ENCODE measurements around the gene PCSK9.
"Not testable (repeated sequence)": the region's sequence is repeated elsewhere in the genome, so short reads cannot be mapped to it uniquely, and the experiment has no call there.

The PCSK9 gene

GRCh38 chr1:55076356-55076755, 37.0 kb downstream of the PCSK9 start:
- DNase-seq (ENCODE audit: low spot score): no peak

DNA sequence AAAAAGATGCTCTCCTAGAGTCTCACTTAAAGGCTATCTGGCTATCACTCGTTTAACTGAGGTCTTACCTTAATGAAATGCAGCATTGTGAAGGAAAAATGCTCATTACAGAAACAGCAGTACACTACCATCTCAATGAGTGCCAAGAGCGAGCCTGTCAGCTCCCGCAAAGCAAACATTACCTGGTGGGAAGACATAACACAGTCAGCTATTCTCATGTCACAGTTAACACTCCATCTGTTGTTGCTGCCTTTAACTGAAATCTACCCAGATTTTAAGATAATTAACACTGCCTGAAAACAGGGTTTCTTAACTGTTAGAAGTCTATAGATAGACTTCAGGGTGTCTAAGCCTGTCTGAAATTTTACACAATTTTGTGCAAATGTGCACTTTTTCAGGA, 39.1 kb downstream of the PCSK9 start:
- no peak for DNase-seq (ENCODE audit: low spot score)

GRCh38 chr1:55079651-55080050, 40.3 kb downstream of the PCSK9 start:
- no peak for DNase-seq (ENCODE audit: low spot score)

DNA sequence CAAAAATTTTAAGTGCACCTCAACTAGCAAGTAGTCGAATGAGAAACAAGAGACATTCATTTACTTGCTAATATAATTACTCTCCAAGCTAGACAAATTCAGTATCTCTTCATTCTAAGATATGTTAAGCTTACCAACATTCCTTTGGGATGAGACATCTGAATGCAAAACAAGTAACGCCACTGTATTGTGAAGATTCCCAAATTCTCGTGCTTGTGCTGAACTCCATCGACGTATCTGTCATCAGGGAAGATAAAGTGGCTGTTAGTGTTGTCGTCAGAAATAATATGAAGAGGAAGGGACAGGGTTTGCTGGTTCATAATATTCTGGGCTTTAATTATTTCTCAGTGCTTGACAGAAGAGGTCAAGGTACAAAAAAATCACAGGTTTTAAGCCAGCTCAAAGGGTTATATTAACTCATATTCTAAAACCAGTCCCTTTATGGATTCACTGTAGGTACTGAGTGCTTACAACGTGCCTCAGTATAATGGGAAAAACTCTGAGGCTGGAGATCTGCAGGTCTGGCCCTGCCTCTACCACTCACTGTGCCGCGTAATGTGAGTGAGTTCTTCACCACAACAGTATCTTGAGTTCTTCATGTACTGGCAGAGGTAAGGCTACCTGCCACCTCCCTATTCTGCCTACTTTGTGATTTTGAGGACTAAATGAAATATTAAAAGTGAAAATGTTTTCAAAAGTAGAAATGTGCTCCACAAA, 42.0 kb downstream of the PCSK9 start:
- no peak for DNase-seq (ENCODE audit: low spot score)

DNA sequence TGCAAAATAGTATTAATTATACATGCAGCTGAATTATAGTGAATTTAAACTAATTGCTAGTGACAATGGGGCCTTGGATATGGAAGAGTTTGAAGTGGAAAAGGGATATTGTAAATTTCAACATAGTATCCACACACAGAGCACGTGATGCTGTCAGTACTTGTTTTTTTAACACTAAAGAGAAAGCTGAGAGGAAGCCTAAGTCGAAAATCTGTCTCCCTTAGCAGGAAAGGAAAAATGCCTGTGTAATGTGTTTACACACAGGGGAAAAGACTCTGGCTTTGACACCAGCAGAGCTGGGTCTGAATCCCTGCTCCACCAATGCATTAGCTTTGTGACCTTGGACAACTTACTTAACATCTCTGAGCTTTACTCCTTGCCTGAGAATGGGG, 42.6 kb downstream of the PCSK9 start:
- no peak for DNase-seq (ENCODE audit: low spot score)

DNA sequence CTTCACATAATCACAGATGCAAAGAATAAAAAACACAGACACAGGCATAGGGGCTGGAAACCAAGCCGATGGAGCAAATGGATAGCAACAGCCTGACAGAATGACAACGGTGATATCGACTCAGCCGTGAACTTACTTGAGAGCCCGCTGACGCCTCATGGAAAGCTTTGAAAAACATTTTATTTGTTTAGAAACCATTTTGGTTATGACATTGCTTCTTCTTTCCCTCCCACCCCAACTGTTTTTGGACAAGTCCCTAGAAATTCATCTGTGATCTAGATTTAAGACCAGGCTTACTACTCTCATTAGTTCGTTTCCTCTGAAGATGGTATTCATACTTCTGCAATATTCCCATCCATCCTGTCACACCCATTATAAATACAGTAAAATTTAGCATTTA, 44.9 kb downstream of the PCSK9 start:
- no peak for DNase-seq (ENCODE audit: low spot score)

GRCh38 chr1:55087439-55087838, 48.1 kb downstream of the PCSK9 start:
- DNase-seq (ENCODE audit: low spot score): no peak

GRCh38 chr1:55088413-55088812, 49.1 kb downstream of the PCSK9 start:
- DNase-seq (ENCODE audit: low spot score): no peak

DNA sequence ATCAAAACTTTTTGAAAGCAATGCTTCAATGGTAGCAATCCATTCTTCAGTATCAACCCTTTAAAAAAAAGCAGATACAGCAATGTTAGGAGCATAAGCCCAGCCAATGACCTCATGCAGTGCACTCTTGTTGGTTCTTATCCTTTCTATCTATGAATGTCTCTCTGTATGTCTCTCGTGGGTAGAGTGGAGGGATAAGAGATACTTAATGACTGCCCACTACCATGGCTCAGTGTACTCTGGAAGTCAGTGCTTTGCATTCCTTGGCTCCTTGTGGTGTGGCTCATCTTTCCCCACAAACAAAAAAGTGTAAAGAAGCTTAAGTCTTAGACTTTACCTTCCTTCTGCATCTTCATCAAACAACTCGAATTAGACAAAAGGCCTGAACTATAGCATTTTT, 50.3 kb downstream of the PCSK9 start:
- no peak for DNase-seq (ENCODE audit: low spot score)

- DNase-seq (ENCODE audit: low spot score): no peak
Observed at GRCh38 chr1:55092475-55092874, 53.1 kb downstream of the PCSK9 start.

- DNase-seq (ENCODE audit: low spot score): no peak
Observed at GRCh38 chr1:55095095-55095494, 55.7 kb downstream of the PCSK9 start.

DNA sequence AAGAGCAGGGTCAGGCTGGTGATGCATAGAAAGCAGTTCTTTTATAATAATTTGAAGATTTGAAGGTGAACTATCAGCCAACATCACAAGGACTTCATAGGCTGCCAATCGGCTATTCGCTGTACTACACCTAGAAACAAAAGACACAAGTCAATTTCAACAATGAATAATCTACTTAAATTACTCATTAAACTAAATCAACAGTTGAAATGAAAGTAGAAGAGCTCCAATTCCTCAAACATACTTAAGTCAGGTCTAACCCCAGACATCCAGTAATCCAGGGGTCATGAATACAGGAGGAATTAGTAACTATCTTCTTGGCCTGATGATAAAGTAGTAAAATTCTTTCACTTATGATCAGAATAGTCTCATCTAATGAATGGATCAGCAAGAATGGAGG, 64.5 kb downstream of the PCSK9 start:
- no peak for DNase-seq (ENCODE audit: low spot score)

- no peak for DNase-seq (ENCODE audit: low spot score)
Observed at GRCh38 chr1:55107101-55107500, 67.8 kb downstream of the PCSK9 start.

DNA sequence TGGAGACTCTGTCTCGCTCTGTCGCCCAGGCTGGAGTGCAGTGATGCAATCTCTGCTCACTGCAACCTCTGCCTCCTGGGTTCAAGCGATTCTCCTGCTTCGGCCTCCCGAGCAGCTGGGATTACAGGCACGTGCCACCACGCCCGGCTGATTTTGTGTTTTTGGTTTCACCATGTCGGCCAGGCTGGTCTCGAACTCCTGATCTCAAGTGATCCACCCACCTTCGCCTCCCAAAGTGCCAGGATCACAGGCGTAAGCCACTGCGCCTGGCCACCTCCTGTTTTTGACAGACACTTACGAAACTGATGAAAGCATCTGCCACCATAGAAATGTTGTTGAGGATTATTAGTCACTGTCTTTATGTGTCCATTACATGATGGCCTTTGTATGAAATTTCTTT, 69.7 kb downstream of the PCSK9 start:
- DNase-seq (ENCODE audit: low spot score): not testable (repeated sequence)
